Measurements from ENCODE around the gene MTHFSD.

Gene MTHFSD

GRCh38 chr16:86568677-86569623 lies 13.9 kb upstream of the MTHFSD start:
- DNase-seq: no peak

DNA sequence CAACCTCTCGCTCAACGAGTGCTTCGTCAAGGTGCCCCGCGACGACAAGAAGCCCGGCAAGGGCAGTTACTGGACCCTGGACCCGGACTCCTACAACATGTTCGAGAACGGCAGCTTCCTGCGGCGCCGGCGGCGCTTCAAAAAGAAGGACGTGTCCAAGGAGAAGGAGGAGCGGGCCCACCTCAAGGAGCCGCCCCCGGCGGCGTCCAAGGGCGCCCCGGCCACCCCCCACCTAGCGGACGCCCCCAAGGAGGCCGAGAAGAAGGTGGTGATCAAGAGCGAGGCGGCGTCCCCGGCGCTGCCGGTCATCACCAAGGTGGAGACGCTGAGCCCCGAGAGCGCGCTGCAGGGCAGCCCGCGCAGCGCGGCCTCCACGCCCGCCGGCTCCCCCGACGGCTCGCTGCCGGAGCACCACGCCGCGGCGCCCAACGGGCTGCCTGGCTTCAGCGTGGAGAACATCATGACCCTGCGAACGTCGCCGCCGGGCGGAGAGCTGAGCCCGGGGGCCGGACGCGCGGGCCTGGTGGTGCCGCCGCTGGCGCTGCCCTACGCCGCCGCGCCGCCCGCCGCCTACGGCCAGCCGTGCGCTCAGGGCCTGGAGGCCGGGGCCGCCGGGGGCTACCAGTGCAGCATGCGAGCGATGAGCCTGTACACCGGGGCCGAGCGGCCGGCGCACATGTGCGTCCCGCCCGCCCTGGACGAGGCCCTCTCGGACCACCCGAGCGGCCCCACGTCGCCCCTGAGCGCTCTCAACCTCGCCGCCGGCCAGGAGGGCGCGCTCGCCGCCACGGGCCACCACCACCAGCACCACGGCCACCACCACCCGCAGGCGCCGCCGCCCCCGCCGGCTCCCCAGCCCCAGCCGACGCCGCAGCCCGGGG lies 12.9 kb upstream of the MTHFSD start:
- DNase-seq: no peak

- no peak for DNase-seq
Observed at GRCh38 chr16:86566966-86567700, 12.1 kb upstream of the MTHFSD start.

- no peak for DNase-seq
Observed at GRCh38 chr16:86566601-86566965, 11.5 kb upstream of the MTHFSD start, which contains the start of gene FOXC2. Gene FOXC2 (plus strand): TSS chr16:86566829. CDS start chr16:86567336, 507 bp downstream.

DNA sequence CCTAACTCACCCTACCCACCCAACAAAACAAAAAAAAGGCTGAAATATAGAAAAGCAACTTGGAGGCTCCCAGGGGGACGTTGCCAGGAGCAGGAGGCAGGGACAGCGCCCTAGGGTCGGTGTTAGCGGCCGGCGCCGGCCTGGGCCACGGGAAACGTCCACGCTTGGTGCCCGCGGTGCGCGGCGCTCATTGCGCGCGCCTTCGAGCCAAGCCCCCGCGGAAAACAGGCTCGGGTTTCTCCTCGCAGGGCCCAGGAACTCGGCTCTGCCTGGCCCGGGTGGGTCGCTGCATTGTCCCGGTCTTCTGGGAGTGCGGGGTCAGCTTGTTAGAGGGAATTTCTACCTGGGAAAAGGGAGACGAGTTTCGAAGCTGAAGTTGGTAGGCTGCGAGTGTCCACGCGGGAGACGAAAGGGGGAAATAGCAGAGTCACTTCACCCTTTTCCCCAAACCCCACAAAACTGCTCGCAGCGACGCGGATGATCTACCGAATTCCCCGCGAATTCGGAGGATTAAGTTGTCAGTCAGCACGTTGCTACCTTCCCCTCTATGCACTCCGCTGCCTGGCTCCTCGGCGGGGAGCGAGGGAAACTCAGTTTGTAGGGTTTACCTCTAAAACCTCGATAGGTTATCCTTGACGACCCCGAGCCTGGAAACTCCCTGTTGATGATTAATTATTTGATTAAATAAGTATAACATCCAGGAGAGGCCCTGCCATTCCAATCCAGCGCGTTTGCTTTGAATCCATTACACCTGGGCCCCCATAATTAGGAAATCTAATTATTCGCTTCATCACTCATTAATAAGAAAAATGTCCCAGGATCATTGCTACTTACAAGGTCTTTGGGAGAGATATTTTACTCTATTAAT lies 10.8 kb upstream of the MTHFSD start:
- DNase-seq: no peak

DNA sequence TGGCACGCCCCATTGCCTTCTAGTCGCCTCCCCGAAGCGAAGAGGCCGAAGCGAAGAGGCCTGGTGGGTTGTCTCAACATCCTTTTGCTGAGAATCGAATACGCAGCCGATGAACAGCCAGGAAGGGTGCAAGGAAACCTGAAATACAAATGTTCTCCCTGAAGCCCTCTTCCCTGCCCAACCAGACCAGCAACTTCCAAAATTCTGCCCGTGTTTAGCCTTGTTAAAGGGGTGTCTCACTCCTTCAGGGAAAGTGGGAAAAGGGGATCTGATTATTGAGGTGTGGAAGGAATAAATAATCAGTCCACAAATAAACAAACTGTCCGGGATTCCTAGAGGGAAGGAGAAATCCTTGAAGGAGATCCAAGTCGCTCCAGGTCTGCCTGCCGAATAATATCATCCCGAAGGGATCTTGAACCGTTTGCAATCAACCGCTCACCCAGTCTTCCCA lies 10.2 kb upstream of the MTHFSD start:
- no peak for DNase-seq

GRCh38 chr16:86563469-86564345 lies 8.7 kb upstream of the MTHFSD start:
- DNase-seq: peak; percentile 80

- no peak for DNase-seq
Observed at GRCh38 chr16:86562356-86562755, 7.3 kb upstream of the MTHFSD start.

DNA sequence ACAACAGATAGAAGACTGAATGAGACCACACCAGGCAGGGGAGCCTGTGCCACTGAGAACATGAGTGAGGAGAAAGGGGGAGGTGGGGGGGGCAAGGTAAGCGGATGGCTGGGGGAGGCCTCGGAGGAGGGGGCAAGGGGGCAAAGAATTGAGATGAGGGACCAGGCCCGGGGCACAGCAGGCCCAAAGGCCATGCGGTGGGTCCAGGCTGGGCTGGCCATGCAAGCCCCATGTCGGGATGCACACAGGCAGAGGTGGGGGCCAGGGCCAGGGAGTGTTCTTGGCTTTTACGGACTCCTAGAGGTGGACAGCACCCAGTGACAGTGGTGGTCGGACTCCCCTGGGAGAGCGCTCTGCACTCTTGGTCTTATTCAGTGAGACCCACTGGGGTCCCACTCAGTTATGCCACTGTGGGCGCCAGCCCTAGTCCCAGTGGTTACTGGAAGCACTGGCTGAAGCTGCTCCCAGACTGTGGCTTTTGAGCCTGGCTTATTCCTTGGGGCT lies 4.8 kb upstream of the MTHFSD start:
- no peak for DNase-seq

GRCh38 chr16:86558355-86559193 lies 3.5 kb upstream of the MTHFSD start:
- DNase-seq: no peak

- DNase-seq: no peak
Observed at GRCh38 chr16:86557587-86557986, 2.6 kb upstream of the MTHFSD start.

DNA sequence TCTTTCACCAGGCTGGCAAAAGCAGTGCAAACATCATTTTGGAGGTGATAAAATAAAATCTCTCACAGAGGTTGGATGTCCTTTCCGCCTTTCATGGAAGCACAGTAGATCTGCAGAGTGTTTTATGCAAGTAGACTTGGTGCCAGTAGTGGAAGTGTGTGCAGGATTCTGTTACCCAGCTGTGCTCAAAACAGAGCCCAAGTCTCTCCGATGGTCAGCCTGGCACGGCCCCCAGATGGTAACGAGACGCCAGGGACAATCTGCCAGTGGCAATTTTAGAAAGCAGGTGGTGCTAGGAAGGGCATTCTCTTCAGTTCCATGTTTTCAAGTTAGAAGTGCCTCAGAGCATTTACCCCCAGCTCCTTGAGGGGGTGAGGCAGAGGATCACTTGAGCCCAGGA lies 1.5 kb upstream of the MTHFSD start:
- no peak for DNase-seq

GRCh38 chr16:86555704-86556075 lies 655 bp upstream of the MTHFSD start:
- no peak for DNase-seq

DNA sequence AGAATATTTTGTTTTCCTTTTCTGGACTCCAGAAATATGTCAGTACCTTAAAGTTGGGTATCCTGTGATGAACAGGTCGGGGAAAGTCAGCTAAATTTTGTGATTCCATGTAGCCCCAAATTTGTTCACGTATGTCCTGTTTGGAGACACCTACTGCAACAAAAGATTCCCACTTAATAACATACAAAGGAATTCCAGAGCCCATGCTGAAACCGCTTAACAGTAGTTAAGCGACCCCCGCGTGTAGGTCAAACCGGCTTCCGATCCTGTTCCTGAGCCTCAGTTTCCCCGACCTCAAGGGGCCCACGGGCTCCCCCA lies 477 bp downstream of the MTHFSD start:
- no peak for DNase-seq

GRCh38 chr16:86553356-86553755 lies 1.7 kb downstream of the MTHFSD start:
- no peak for DNase-seq

DNA sequence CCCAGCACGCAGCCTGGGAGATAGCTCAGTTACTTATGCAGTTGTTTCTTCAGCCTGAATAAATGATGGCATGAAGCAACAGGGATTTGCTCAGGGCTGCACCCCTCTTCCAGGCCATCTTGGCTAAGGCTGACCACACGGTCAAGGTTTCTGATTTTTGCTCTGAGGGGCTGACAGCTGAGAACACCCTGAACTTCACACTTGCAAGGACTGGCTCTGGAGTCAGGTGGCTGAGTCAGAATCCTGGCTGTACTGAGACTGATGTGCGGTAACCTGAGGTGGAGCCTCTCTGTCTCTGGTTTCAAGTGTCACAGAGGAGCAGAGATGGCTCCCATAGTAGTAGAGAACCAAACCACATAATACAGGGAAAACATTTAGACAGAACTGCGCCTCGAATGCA lies 4.8 kb downstream of the MTHFSD start:
- DNase-seq: no peak

DNA sequence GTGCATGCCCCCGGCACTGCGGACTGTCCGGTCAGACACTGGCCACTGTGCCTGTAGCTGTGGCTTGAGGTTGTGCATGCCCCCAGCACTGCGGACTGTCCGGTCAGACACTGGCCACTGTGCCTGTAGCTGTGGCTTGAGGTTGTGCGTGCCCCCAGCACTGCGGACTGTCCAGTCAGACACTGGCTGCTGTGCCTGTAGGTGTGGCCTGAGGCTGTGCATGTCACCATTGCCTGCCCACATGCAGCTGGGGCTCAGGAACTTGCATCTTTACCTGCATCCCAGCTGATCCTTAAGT lies 5.2 kb downstream of the MTHFSD start:
- DNase-seq: no peak

DNA sequence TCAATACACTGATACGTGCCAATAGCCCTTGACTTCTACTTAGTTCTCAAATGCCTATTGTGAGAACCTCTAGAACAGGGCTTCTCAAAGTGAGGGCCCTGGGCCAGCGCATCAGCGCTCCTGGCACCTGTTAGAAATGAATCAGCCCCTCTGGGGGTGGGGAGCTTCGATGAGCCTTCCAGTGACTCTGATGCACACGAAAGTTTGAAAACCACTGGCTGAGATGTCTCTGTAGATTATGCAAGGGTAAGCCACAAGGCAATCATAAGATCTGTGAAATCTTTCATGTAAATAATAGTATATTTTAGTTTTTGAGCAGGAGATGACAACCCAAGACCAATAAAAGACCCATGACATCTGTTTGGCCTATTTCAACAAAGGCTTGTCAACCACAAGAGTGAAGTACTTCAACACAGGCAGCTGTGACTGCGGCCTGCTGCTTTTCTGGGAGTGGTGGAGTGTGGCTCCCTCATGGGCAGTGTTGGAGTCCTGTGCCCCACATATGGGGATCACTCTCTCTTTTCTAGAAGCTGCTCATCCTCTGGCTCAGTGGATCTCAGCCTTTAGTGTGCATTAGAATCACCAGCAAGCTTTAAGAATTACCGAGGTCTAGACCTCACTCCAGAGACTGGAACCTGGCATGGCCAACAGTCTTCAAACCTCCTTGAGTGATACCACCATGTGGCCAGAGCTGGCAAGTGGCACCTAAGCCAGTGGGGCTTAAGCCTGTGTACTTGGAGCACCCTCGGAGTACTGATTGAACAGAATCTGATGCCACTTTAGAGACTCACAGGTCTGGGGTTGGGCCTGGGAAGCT lies 5.8 kb downstream of the MTHFSD start:
- no peak for DNase-seq

DNA sequence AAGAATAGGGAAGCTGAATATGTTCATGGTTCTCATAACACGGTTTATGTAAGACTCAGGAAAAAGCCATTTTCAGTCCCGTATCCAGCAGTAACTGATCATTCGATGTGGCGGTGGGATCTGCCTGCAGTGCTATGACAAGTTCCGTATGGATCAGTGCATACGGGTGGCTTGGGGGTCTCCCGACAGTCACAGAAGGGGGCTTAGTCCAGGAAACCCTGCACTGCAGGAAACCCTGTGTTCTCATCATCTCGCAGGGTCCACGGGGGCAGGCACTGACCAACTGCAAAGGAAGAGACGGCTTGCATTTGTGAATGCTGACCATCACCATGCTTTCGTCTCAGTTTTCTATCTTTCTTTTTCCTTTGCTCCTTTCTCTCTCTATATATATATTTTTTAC lies 7.7 kb downstream of the MTHFSD start:
- DNase-seq: no peak

All from effector CD8-positive, alpha-beta T cell (primary cell).